ENCODE measurements around the gene RUBCNL.

DNA sequence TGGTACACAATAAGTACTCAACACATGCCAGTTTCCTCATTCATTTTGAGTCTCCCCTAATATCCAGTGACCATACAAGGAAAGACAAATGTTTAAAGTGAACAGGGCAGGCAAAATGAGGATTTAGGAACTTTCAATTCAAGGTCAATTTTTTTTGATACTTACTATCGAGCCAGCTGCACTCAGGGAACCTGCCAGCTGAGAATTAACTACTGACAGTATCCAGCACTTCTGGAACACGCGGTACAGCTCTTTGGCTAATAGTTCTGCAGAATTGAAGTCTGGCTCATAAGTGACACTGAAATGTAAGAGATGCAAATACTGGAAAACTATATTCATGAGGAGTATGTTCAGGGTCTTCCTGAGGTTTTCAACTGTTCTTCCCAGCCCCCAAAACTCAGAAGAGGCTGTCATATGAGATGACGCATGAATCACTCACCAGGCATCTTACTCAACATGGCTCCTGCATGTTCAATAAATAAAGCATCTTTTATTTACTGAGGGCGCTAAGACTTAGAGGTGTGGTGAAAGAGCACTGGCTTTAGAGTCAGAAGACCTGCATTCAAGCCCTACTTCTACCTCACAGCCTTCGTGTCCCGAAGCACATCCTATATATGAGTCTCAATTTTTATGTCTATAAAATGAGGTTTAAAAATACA, 25.6 kb downstream of the RUBCNL start:
- TF ChIP-seq CTCF (IDR thresholded peaks at IDR 0.05): no peak
- TF ChIP-seq POLR2A (IDR thresholded peaks at IDR 0.05): no peak
- no peak for TF ChIP-seq POLR2AphosphoS5 (IDR thresholded peaks at IDR 0.05)

Data from prostate gland (tissue), 2 donors.